H9 (cell line): ENCODE measurements around the gene ERC2. TPM values are rescaled to one million over a fixed set of nuclear protein-coding genes. Genes with fewer than 3 reads are reported as not detected.

Experiments
- DNase-seq: peaks from one replicate; pipeline ENCODE4 v3.0.0-alpha.2; 2017
- H2AFZ ChIP-seq: one replicate; pipeline ENCODE4 v1.6.1; 2013; ENCODE audit warnings: mild to moderate bottlenecking, low read length, control low read depth, moderate library complexity
- H2AK5ac ChIP-seq: 2 replicates; pipeline ENCODE4 v1.6.1; 2013; ENCODE audit warnings: low read length, control low read depth, mixed read lengths; ENCODE audit not compliant: insufficient read length
- H2BK120ac ChIP-seq: one replicate; pipeline ENCODE4 v1.6.1; 2013; ENCODE audit warnings: low read depth, mild to moderate bottlenecking, low read length, control low read depth, inconsistent platforms; ENCODE audit not compliant: poor library complexity, severe bottlenecking
- H2BK12ac ChIP-seq: 2 replicates; pipeline ENCODE4 v1.6.1; 2013; ENCODE audit warnings: low read length, control low read depth, mixed read lengths, low read depth; ENCODE audit not compliant: insufficient read length
- H2BK15ac ChIP-seq: 2 replicates; pipeline ENCODE4 v1.6.1; 2013; ENCODE audit warnings: low read depth, low read length, control low read depth
- H2BK20ac ChIP-seq: one replicate; pipeline ENCODE4 v1.6.1; 2013; ENCODE audit warnings: low read depth, mild to moderate bottlenecking, low read length, control low read depth, inconsistent platforms; ENCODE audit not compliant: poor library complexity, severe bottlenecking
- H2BK5ac ChIP-seq: 2 replicates; pipeline ENCODE4 v1.6.1; 2013; ENCODE audit warnings: low read length, control low read depth, mixed read lengths; ENCODE audit not compliant: insufficient read length
- H3K14ac ChIP-seq: 2 replicates; pipeline ENCODE4 v1.6.1; 2013; ENCODE audit warnings: low read length, control low read depth; ENCODE audit not compliant: insufficient read depth
- H3K18ac ChIP-seq: 2 replicates; pipeline ENCODE4 v1.6.1; 2013; ENCODE audit warnings: low read depth, mild to moderate bottlenecking, mixed read lengths, low read length, control low read depth; ENCODE audit not compliant: insufficient read length
- H3K23ac ChIP-seq: 2 replicates; pipeline ENCODE4 v1.6.1; 2013; ENCODE audit warnings: low read length, control low read depth, mixed read lengths, low read depth; ENCODE audit not compliant: insufficient read length
- H3K23me2 ChIP-seq: 2 replicates; pipeline ENCODE4 v1.6.1; 2013; ENCODE audit warnings: low read depth, mild to moderate bottlenecking, mixed read lengths, low read length, control low read depth; ENCODE audit not compliant: insufficient read length, poor library complexity, severe bottlenecking
- H3K27ac ChIP-seq: 2 replicates; pipeline ENCODE4 v1.5.1; 2013; ENCODE audit warnings: low read length, control low read depth, mixed read lengths, low read depth; ENCODE audit not compliant: insufficient read length
- H3K27me3 ChIP-seq: 2 replicates; pipeline ENCODE4 v1.6.1; 2013; ENCODE audit warnings: low read length, control low read depth, inconsistent platforms; ENCODE audit not compliant: insufficient read depth
- H3K4ac ChIP-seq: 2 replicates; pipeline ENCODE4 v1.6.1; 2013; ENCODE audit warnings: low read depth, mild to moderate bottlenecking, control low read depth, inconsistent platforms, low read length, moderate library complexity
- H3K4me1 ChIP-seq: 2 replicates; pipeline ENCODE4 v1.6.1; 2013; ENCODE audit warnings: low read length, control low read depth, inconsistent platforms; ENCODE audit not compliant: insufficient read depth
- H3K4me2 ChIP-seq: 2 replicates; pipeline ENCODE4 v1.6.1; 2013; ENCODE audit warnings: low read length, control low read depth, mixed read lengths; ENCODE audit not compliant: insufficient read length, insufficient read depth
- H3K56ac ChIP-seq: 2 replicates; pipeline ENCODE4 v1.6.1; 2013; ENCODE audit warnings: low read depth, mild to moderate bottlenecking, mixed read lengths, low read length, control low read depth; ENCODE audit not compliant: insufficient read length
- H3K79me1 ChIP-seq: 2 replicates; pipeline ENCODE4 v1.6.1; 2013; ENCODE audit warnings: low read depth, mild to moderate bottlenecking, moderate library complexity, low read length, control low read depth, inconsistent platforms; ENCODE audit not compliant: insufficient read depth, poor library complexity, severe bottlenecking
- H3K79me2 ChIP-seq: 2 replicates; pipeline ENCODE4 v1.6.1; 2013; ENCODE audit warnings: low read length, control low read depth, inconsistent platforms; ENCODE audit not compliant: insufficient read depth
- H3K9ac ChIP-seq: 2 replicates; pipeline ENCODE4 v1.6.1; 2013; ENCODE audit warnings: low read length, control low read depth, mixed read lengths; ENCODE audit not compliant: insufficient read length; ENCODE audit errors: extremely low read depth
- H3K9me3 ChIP-seq: one replicate; pipeline ENCODE4 v1.6.1; 2013; ENCODE audit warnings: low read depth, low read length, inconsistent platforms; ENCODE audit not compliant: control insufficient read depth
- H3T11ph ChIP-seq: one replicate; pipeline ENCODE4 v1.6.1; 2013; ENCODE audit warnings: mild to moderate bottlenecking, low read length, control low read depth, inconsistent platforms
- H4K20me1 ChIP-seq: one replicate; pipeline ENCODE4 v1.6.1; 2013; ENCODE audit not compliant: control insufficient read depth, insufficient read length, insufficient read depth
- H4K5ac ChIP-seq: 2 replicates; pipeline ENCODE4 v1.6.1; 2013; ENCODE audit warnings: low read depth, mild to moderate bottlenecking, mixed read lengths, low read length, control low read depth; ENCODE audit not compliant: insufficient read length
- H4K8ac ChIP-seq: replicated peaks from 2 replicates; pipeline ENCODE4 v1.6.1; 2013; ENCODE audit warnings: low read length, control low read depth, mixed read lengths, low read depth; ENCODE audit not compliant: insufficient read length
- H4K91ac ChIP-seq: 2 replicates; pipeline ENCODE4 v1.6.1; 2013; ENCODE audit warnings: low read depth, mild to moderate bottlenecking, moderate library complexity, mixed read lengths, low read length, control low read depth; ENCODE audit not compliant: insufficient read length
- H3K27ac Mint-ChIP-seq, 3 experiments: 2 replicates in 2 of 3; 3 replicates in 1 of 3; pipeline ENCODE4 v1.8.0; 2020 to 2021; ENCODE audit warnings: mixed read lengths in 3 of 3, mild to moderate bottlenecking in 1 of 3, moderate library complexity in 1 of 3
- H3K27me3 Mint-ChIP-seq: 2 replicates; pipeline ENCODE4 v1.8.0; 2021; ENCODE audit warnings: low read depth, mild to moderate bottlenecking, moderate library complexity, mixed read lengths
- H3K36me3 Mint-ChIP-seq, 3 experiments: 2 replicates in 2 of 3; 3 replicates in 1 of 3; pipeline ENCODE4 v1.8.0; 2020 to 2021; ENCODE audit warnings: low read depth in 3 of 3, mixed read lengths in 3 of 3; ENCODE audit not compliant: insufficient read depth in 1 of 3
- H3K4me1 Mint-ChIP-seq, 2 experiments: 2 replicates each; pipeline ENCODE4 v1.8.0; 2020; ENCODE audit warnings: mixed read lengths in 2 of 2
- H3K4me3 Mint-ChIP-seq, 2 experiments: 2 replicates in 1 of 2; 3 replicates in 1 of 2; pipeline ENCODE4 v1.8.0; 2020 to 2021; ENCODE audit warnings: mild to moderate bottlenecking in 2 of 2, mixed read lengths in 2 of 2, moderate library complexity in 1 of 2
- H3K9me3 Mint-ChIP-seq, 2 experiments: 2 replicates in 1 of 2; 3 replicates in 1 of 2; pipeline ENCODE4 v1.8.0; 2020; ENCODE audit warnings: mild to moderate bottlenecking in 2 of 2, mixed read lengths in 2 of 2, moderate library complexity in 1 of 2
- WGBS: extraction: QIAGEN DNeasy Blood & Tissue Kit; methylation state at CpG from one replicate; pipeline ENCODE4 v1.1.7; 2013; ENCODE audit warnings: missing lambda C conversion rate, low lambda C conversion rate, mixed read lengths; ENCODE audit not compliant: insufficient read length; ENCODE audit errors: extremely low coverage; 5-methylcytosine and 5-hydroxymethylcytosine counted together
- total RNA-seq: library from RNA; stranded (reverse); gene quantifications from 2 replicates; pipeline ENCODE4 v1.2.1, GENCODE V29; 2021
- TF ChIP-seq, protein P1 (sequence below): fragments of 200-600 bp; sonication (generic); conservative IDR thresholded peaks from 3 replicates; pipeline ENCODE4 v1.8.0; 2021; ENCODE audit warnings: antibody characterized with exemption, mild to moderate bottlenecking

The ERC2 gene
- total RNA-seq, 1 experiment from 2014 or later, result 15.4 TPM

DNA sequence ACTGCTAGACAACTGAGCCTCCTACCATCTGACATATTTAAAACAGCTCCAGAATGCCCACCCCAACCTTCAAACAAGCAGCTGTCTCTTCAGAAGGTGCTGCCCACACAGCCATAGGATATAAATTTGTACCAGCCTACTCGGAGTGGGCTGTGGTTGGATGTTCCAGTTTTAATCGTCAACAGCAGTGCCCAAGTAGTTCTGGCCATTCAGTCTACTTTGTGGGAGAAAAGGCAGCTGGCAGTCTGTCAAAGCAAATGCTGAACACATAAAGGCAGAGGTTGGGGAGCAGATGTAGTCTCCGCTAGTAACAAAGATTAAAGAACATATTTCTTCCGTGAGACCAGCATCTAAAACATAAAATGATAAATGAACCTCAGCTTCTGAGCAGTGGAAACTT, 15.9 kb upstream of the ERC2 start:
- Histone ChIP-seq H2AK5ac (no peak overlapping the region), H3K79me2 (no peaks in the 10 kb centered on the region), H3K27me3 (no peaks in the 10 kb centered on the region), H3K23me2 (no peaks in the 10 kb centered on the region), H4K20me1 (no peaks in the 10 kb centered on the region), H3K23ac (no peak overlapping the region), H2AFZ (no peak overlapping the region), H4K5ac (no peak overlapping the region), H3K9me3 (no peaks in the 10 kb centered on the region), H3K56ac (no peak overlapping the region), H3K9ac (no peak overlapping the region), H3K4ac (no peak overlapping the region), H4K91ac (no peak overlapping the region), H3K18ac (no peak overlapping the region), H3K4me2 (no peak overlapping the region), H3K14ac (no peak overlapping the region), H3K79me1 (no peaks in the 10 kb centered on the region), H2BK120ac (no peak overlapping the region), H3T11ph (no peak overlapping the region), H2BK20ac (no peak overlapping the region), H2BK15ac (no peak overlapping the region), H2BK5ac (no peak overlapping the region), H2BK12ac (no peak overlapping the region), H4K8ac (no peak overlapping the region), H3K27ac (no peak overlapping the region), H3K4me1 (no peaks in the 10 kb centered on the region)
- Mint-ChIP-seq H3K9me3 (no peaks in the 10 kb centered on the region), H3K4me3 (no peak overlapping the region), H3K4me1 (no peaks in the 10 kb centered on the region), H3K27me3 (peaks cover 7% of the 10 kb centered on the region), H3K27ac (no peak overlapping the region), H3K36me3 (no peaks in the 10 kb centered on the region)
- no CpG with 5 or more reads among the region's 4 CpGs for WGBS
- no peak for DNase-seq
- TF ChIP-seq, protein P1, sequence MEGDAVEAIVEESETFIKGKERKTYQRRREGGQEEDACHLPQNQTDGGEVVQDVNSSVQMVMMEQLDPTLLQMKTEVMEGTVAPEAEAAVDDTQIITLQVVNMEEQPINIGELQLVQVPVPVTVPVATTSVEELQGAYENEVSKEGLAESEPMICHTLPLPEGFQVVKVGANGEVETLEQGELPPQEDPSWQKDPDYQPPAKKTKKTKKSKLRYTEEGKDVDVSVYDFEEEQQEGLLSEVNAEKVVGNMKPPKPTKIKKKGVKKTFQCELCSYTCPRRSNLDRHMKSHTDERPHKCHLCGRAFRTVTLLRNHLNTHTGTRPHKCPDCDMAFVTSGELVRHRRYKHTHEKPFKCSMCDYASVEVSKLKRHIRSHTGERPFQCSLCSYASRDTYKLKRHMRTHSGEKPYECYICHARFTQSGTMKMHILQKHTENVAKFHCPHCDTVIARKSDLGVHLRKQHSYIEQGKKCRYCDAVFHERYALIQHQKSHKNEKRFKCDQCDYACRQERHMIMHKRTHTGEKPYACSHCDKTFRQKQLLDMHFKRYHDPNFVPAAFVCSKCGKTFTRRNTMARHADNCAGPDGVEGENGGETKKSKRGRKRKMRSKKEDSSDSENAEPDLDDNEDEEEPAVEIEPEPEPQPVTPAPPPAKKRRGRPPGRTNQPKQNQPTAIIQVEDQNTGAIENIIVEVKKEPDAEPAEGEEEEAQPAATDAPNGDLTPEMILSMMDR, result no peak
